ENCODE results near the gene CAMKK2.

GRCh38 chr12:121219353-121219986 lies 77.0 kb downstream of the CAMKK2 start:
- TF ChIP-seq POLR2AphosphoS5 (IDR thresholded peaks at IDR 0.05) (no peak), EP300 (IDR thresholded peaks at IDR 0.05; ENCODE audit: low read depth) (no peak), POLR2A (IDR thresholded peaks at IDR 0.05) (no peak), CTCF (IDR thresholded peaks at IDR 0.05) (no peak)

Data from transverse colon (tissue), 4 donors.